A549 (cell line): Measurements from ENCODE around the gene RAMACL.

ENCODE experiments used
- CEBPB ChIP-seq, 2 experiments: fragments of >200 bp in 1 of 2; sonication (Bioruptor Twin) in 1 of 2; formaldehyde crosslinking in 1 of 2; IDR thresholded peaks; 2 replicates each; pipeline ENCODE4 v1.6.1; 2012 to 2016
- EHMT2 ChIP-seq: fragments of 200-600 bp; sonication (generic); IDR thresholded peaks from 2 replicates; pipeline ENCODE4 v1.6.1; 2016; ENCODE audit warnings: antibody characterized with exemption, low read depth, mild to moderate bottlenecking, moderate library complexity
- EP300 ChIP-seq, 2 experiments: fragments of >200 bp; sonication (Bioruptor Twin); formaldehyde crosslinking; IDR thresholded peaks; 2 replicates in 1 of 2; 3 replicates in 1 of 2; pipeline ENCODE4 v1.6.1; 2016 to 2017
- HOXA7 ChIP-seq: fragments of 250-450 bp; sonication (Bioruptor Pico); IDR thresholded peaks from 2 replicates; pipeline ENCODE4 v1.5.0; 2020; ENCODE audit warnings: mild to moderate bottlenecking, moderate library complexity
- MAFK ChIP-seq: fragments of 450-650 bp; IDR thresholded peaks from 2 replicates; pipeline ENCODE4 v1.6.1; 2014; ENCODE audit not compliant: partially characterized antibody
- RAD21 ChIP-seq, 2 experiments: fragments of >200 bp in 1 of 2; sonication (Bioruptor Twin) in 1 of 2; formaldehyde crosslinking in 1 of 2; IDR thresholded peaks in 1 of 2; conservative IDR thresholded peaks in 1 of 2; 2 replicates in 1 of 2; 3 replicates in 1 of 2; pipeline ENCODE4 v1.6.1; 2012 to 2018; ENCODE audit warnings: inconsistent platforms in 1 of 2
- TF ChIP-seq, protein P1 (sequence below): fragments of >200 bp; sonication (Bioruptor Twin); formaldehyde crosslinking; IDR thresholded peaks from 3 replicates; pipeline ENCODE4 v1.5.1; 2016
- TF ChIP-seq, protein P2 (sequence below): fragments of 200-600 bp; sonication (generic); IDR thresholded peaks from 2 replicates; pipeline ENCODE4 v1.6.1; 2016; ENCODE audit warnings: antibody characterized with exemption, mild to moderate bottlenecking, moderate library complexity
- TF ChIP-seq, protein P3 (sequence below): fragments of 150-350 bp; IDR thresholded peaks from 2 replicates; pipeline ENCODE4 v1.6.1; 2014; ENCODE audit warnings: low read depth, mild to moderate bottlenecking, low read length
- TF ChIP-seq, protein P4 (sequence below): fragments of 250-450 bp; sonication (Bioruptor Pico); IDR thresholded peaks from 2 replicates; pipeline ENCODE4 v1.5.0; 2021; ENCODE audit warnings: mild to moderate bottlenecking, moderate library complexity, borderline replicate concordance

DNA sequence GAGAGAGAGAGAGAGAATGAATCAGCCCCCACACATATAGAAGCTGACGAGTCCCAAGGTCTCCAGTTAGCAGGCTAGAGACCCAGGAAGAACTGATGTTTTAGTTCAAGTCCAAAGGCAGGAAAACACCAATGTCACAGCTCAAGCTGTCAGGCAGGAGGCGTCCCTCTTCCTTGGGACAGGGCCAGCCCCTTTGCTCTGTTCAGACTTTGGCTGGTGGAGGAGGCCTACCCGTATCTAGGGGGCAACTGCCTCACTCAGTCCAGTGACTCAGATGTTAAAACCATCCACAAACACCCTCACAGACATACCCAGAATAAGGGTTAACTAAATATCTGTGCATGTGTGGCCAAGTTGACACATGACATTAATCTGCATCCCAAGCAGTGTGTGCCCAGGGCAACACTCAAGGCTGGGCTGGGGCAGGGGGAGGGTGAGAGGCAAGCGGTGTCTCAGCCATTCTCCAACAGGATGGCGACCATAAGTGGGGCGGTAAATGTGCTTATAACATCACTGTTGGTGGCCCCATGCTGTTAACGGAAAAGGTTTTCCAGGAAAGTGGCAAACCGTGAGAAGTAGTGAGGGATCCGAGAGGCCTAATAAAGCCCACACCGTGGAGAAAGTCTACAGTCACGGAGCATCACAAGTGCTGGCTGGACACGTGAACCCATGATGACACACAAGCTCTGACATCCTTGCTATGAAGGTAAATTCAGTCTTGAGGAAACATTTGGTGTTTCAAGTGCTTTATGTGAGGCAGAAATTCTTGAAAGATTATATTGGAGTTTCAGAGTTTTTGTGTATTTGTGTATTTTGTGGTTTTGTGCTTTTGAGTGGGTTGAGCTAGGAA is 28.1 kb downstream of the RAMACL start:
- TF ChIP-seq, protein P1, sequence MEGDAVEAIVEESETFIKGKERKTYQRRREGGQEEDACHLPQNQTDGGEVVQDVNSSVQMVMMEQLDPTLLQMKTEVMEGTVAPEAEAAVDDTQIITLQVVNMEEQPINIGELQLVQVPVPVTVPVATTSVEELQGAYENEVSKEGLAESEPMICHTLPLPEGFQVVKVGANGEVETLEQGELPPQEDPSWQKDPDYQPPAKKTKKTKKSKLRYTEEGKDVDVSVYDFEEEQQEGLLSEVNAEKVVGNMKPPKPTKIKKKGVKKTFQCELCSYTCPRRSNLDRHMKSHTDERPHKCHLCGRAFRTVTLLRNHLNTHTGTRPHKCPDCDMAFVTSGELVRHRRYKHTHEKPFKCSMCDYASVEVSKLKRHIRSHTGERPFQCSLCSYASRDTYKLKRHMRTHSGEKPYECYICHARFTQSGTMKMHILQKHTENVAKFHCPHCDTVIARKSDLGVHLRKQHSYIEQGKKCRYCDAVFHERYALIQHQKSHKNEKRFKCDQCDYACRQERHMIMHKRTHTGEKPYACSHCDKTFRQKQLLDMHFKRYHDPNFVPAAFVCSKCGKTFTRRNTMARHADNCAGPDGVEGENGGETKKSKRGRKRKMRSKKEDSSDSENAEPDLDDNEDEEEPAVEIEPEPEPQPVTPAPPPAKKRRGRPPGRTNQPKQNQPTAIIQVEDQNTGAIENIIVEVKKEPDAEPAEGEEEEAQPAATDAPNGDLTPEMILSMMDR: no peak
- TF ChIP-seq MAFK (no peak), EP300 (IDR thresholded peaks at IDR 0.05) (no peak), CEBPB (IDR thresholded peaks at IDR 0.05) (no peak), HOXA7 (CRISPR knock-in tag) (no peak), EHMT2 (no peak), RAD21 (conservative IDR thresholded peaks at IDR 0.05 in 1 of 2, IDR thresholded peaks at IDR 0.05 in 1 of 2) (no peak)
- TF ChIP-seq, protein P2, sequence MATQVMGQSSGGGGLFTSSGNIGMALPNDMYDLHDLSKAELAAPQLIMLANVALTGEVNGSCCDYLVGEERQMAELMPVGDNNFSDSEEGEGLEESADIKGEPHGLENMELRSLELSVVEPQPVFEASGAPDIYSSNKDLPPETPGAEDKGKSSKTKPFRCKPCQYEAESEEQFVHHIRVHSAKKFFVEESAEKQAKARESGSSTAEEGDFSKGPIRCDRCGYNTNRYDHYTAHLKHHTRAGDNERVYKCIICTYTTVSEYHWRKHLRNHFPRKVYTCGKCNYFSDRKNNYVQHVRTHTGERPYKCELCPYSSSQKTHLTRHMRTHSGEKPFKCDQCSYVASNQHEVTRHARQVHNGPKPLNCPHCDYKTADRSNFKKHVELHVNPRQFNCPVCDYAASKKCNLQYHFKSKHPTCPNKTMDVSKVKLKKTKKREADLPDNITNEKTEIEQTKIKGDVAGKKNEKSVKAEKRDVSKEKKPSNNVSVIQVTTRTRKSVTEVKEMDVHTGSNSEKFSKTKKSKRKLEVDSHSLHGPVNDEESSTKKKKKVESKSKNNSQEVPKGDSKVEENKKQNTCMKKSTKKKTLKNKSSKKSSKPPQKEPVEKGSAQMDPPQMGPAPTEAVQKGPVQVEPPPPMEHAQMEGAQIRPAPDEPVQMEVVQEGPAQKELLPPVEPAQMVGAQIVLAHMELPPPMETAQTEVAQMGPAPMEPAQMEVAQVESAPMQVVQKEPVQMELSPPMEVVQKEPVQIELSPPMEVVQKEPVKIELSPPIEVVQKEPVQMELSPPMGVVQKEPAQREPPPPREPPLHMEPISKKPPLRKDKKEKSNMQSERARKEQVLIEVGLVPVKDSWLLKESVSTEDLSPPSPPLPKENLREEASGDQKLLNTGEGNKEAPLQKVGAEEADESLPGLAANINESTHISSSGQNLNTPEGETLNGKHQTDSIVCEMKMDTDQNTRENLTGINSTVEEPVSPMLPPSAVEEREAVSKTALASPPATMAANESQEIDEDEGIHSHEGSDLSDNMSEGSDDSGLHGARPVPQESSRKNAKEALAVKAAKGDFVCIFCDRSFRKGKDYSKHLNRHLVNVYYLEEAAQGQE: no peak
- TF ChIP-seq, protein P3, sequence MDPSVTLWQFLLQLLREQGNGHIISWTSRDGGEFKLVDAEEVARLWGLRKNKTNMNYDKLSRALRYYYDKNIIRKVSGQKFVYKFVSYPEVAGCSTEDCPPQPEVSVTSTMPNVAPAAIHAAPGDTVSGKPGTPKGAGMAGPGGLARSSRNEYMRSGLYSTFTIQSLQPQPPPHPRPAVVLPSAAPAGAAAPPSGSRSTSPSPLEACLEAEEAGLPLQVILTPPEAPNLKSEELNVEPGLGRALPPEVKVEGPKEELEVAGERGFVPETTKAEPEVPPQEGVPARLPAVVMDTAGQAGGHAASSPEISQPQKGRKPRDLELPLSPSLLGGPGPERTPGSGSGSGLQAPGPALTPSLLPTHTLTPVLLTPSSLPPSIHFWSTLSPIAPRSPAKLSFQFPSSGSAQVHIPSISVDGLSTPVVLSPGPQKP: no peak
- TF ChIP-seq, protein P4, sequence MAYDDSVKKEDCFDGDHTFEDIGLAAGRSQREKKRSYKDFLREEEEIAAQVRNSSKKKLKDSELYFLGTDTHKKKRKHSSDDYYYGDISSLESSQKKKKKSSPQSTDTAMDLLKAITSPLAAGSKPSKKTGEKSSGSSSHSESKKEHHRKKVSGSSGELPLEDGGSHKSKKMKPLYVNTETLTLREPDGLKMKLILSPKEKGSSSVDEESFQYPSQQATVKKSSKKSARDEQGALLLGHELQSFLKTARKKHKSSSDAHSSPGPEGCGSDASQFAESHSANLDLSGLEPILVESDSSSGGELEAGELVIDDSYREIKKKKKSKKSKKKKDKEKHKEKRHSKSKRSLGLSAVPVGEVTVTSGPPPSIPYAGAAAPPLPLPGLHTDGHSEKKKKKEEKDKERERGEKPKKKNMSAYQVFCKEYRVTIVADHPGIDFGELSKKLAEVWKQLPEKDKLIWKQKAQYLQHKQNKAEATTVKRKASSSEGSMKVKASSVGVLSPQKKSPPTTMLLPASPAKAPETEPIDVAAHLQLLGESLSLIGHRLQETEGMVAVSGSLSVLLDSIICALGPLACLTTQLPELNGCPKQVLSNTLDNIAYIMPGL: no peak
